Hepatocyte (in vitro differentiated cells): ENCODE measurements around the gene NXPE3.

ENCODE experiments used
- EZH2 ChIP-seq: fragments of 200-600 bp; sonication (generic); IDR thresholded peaks from 2 replicates; pipeline ENCODE4 v1.6.1; 2016; ENCODE audit warnings: antibody characterized with exemption, mild to moderate bottlenecking, borderline replicate concordance
- EZH2phosphoT487 ChIP-seq: fragments of 200-600 bp; sonication (generic); IDR thresholded peaks from one replicate; pipeline ENCODE4 v1.6.1; 2018; ENCODE audit warnings: antibody characterized with exemption, mild to moderate bottlenecking, low read depth, moderate library complexity; ENCODE audit not compliant: unreplicated experiment, severe bottlenecking
- TF ChIP-seq, protein P1 (sequence below): fragments of 200-600 bp; sonication (generic); IDR thresholded peaks from 2 replicates; pipeline ENCODE4 v1.5.1; 2016; ENCODE audit warnings: antibody characterized with exemption, mild to moderate bottlenecking; ENCODE audit not compliant: poor library complexity

DNA sequence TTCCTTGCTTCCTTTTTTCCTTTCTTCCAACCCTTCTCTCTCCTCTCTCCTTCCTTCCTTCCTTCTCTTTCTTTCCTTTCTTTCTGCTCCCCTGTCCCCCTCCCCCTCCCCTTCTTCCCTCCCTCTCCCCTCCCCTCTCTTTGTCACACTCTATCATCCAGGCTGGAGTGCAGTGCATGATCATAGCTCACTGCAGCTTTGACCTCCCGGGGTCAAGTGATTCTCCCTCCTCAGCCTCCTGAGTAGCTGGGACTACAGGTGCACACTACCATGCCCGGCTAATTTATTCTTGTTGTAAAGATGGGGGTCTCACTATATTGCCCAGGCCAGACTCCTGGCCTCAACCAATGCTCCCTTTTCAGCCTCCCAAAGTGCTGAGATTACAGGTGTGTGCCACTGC is 89.0 kb downstream of the NXPE3 start:
- TF ChIP-seq, protein P1, sequence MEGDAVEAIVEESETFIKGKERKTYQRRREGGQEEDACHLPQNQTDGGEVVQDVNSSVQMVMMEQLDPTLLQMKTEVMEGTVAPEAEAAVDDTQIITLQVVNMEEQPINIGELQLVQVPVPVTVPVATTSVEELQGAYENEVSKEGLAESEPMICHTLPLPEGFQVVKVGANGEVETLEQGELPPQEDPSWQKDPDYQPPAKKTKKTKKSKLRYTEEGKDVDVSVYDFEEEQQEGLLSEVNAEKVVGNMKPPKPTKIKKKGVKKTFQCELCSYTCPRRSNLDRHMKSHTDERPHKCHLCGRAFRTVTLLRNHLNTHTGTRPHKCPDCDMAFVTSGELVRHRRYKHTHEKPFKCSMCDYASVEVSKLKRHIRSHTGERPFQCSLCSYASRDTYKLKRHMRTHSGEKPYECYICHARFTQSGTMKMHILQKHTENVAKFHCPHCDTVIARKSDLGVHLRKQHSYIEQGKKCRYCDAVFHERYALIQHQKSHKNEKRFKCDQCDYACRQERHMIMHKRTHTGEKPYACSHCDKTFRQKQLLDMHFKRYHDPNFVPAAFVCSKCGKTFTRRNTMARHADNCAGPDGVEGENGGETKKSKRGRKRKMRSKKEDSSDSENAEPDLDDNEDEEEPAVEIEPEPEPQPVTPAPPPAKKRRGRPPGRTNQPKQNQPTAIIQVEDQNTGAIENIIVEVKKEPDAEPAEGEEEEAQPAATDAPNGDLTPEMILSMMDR = no peak
- TF ChIP-seq EZH2 = no peak
- no peak for TF ChIP-seq EZH2phosphoT487
